H1 (cell line): ENCODE measurements around the gene MTHFS. TPM values are rescaled to one million over a fixed set of nuclear protein-coding genes. Genes with fewer than 3 reads are reported as not detected.

Experiments used
- CTCF ChIA-PET: fragments of 300-600 bp; sonication (Branson Sonifier 250); formaldehyde crosslinking; loops from one replicate; lab custom pipeline; 2021; ENCODE audit not compliant: partially characterized antibody; lab: Charles Lee
- POLR2A ChIA-PET: fragments of 300-600 bp; sonication (Branson Sonifier 250); formaldehyde crosslinking; loops from one replicate; lab custom pipeline; 2021; ENCODE audit warnings: inconsistent platforms; ENCODE audit not compliant: partially characterized antibody; lab: Charles Lee
- DNase-seq, 2 experiments: peaks; one replicate each; pipeline versions ENCODE4 v3.0.0 to v3.0.0-alpha.2; 2010 to 2022; ENCODE audit warnings: low spot score in 2 of 2, low read depth in 1 of 2, mixed read lengths in 1 of 2
- FAIRE-seq: peaks from 2 replicates; lab custom pipeline; 2011; peaks lifted over from hg19 to GRCh38; lab: Jason Lieb, UNC
- H2AFZ ChIP-seq: 2 replicates; pipeline ENCODE4 v1.8.1; 2012; ENCODE audit warnings: low read length, inconsistent platforms
- H2AK5ac ChIP-seq: 2 replicates; pipeline ENCODE4 v1.6.1; 2013; ENCODE audit warnings: low read depth, low read length
- H2BK120ac ChIP-seq: replicated peaks from 2 replicates; pipeline ENCODE3; 2013; ENCODE audit warnings: low read depth, low read length, inconsistent platforms
- H2BK12ac ChIP-seq: 2 replicates; pipeline ENCODE4 v1.6.1; 2013; ENCODE audit warnings: low read depth, low read length
- H2BK15ac ChIP-seq: 2 replicates; pipeline ENCODE4 v1.6.1; 2013; ENCODE audit warnings: low read length
- H2BK20ac ChIP-seq: 2 replicates; pipeline ENCODE4 v1.6.1; 2013; ENCODE audit warnings: low read length
- H2BK5ac ChIP-seq: 2 replicates; pipeline ENCODE4 v1.6.1; 2013; ENCODE audit warnings: low read depth, low read length
- H3K14ac ChIP-seq: 2 replicates; pipeline ENCODE4 v1.6.1; 2013; ENCODE audit warnings: inconsistent platforms; ENCODE audit not compliant: insufficient read length
- H3K18ac ChIP-seq: 2 replicates; pipeline ENCODE4 v1.6.1; 2013; ENCODE audit warnings: low read length; ENCODE audit errors: extremely low read depth
- H3K23ac ChIP-seq: 2 replicates; pipeline ENCODE4 v1.6.1; 2013; ENCODE audit warnings: inconsistent platforms; ENCODE audit not compliant: insufficient read length
- H3K23me2 ChIP-seq: 2 replicates; pipeline ENCODE4 v1.6.1; 2013; ENCODE audit warnings: low read depth, low read length
- H3K27ac ChIP-seq: 2 replicates; pipeline ENCODE4 v1.6.1; 2011; ENCODE audit warnings: low read depth, low read length, inconsistent platforms
- H3K27me3 ChIP-seq, 4 experiments: replicated peaks in 1 of 4; 1 replicate in 1 of 4; 2 replicates in 3 of 4; pipeline versions ENCODE4 v1.6.1 to v1.8.1; 2011 to 2013; ENCODE audit warnings: low read length in 3 of 4, mild to moderate bottlenecking in 3 of 4, inconsistent platforms in 2 of 4, mixed read lengths in 2 of 4, moderate library complexity in 1 of 4; ENCODE audit not compliant: control insufficient read depth in 3 of 4, insufficient read depth in 3 of 4; ENCODE audit errors: extremely low read depth in 1 of 4
- H3K36me3 ChIP-seq, 4 experiments: 2 replicates each; pipeline versions ENCODE4 v1.6.1 to v1.8.1; 2011 to 2013; ENCODE audit warnings: mild to moderate bottlenecking in 4 of 4, low read length in 3 of 4, moderate library complexity in 2 of 4, control low read depth in 1 of 4, inconsistent platforms in 1 of 4; ENCODE audit not compliant: insufficient read depth in 4 of 4, control insufficient read depth in 2 of 4
- H3K4ac ChIP-seq: replicated peaks from 2 replicates; pipeline ENCODE3; 2013; ENCODE audit warnings: low read length, low read depth, mixed read lengths, inconsistent platforms; ENCODE audit not compliant: insufficient read length
- H3K4me1 ChIP-seq, 4 experiments: replicated peaks in 1 of 4; 1 replicate in 1 of 4; 2 replicates in 3 of 4; pipeline versions ENCODE4 v1.6.1 to v1.8.1; 2011 to 2013; ENCODE audit warnings: low read length in 3 of 4, inconsistent platforms in 2 of 4, mixed read lengths in 1 of 4; ENCODE audit not compliant: insufficient read depth in 4 of 4, control insufficient read depth in 3 of 4
- H3K4me2 ChIP-seq, 2 experiments: 2 replicates each; pipeline versions ENCODE4 v1.6.1 to v1.8.1; 2011 to 2013; ENCODE audit warnings: low read depth in 2 of 2, low read length in 2 of 2, control low read depth in 1 of 2, inconsistent platforms in 1 of 2, mild to moderate bottlenecking in 1 of 2; ENCODE audit not compliant: insufficient read depth in 1 of 2
- H3K4me3 ChIP-seq, 4 experiments: fragments of 200-600, 300-600 bp in 1 of 4; sonication (generic), shearing (Covaris generic), sonication (Bioruptor Twin) in 1 of 4; 2 replicates each; pipeline versions ENCODE4 v1.5.1 to v1.8.1; 2011 to 2016; ENCODE audit warnings: low read length in 4 of 4, low read depth in 3 of 4, control low read depth in 2 of 4, inconsistent platforms in 2 of 4, mild to moderate bottlenecking in 2 of 4, mixed read lengths in 1 of 4, moderate library complexity in 1 of 4; ENCODE audit not compliant: insufficient read depth in 2 of 4; ENCODE audit errors: extremely low read depth in 1 of 4
- H3K56ac ChIP-seq: replicated peaks from 2 replicates; pipeline ENCODE3; 2013; ENCODE audit warnings: low read depth, mild to moderate bottlenecking, mixed read lengths, low read length, inconsistent platforms; ENCODE audit not compliant: insufficient read length
- H3K79me1 ChIP-seq: 2 replicates; pipeline ENCODE4 v1.6.1; 2013; ENCODE audit warnings: low read depth, low read length, control low read depth
- H3K79me2 ChIP-seq, 2 experiments: 2 replicates each; pipeline versions ENCODE4 v1.6.1 to v1.8.1; 2012 to 2013; ENCODE audit warnings: low read length in 2 of 2, mild to moderate bottlenecking in 2 of 2, inconsistent platforms in 1 of 2; ENCODE audit not compliant: insufficient read depth in 2 of 2, control insufficient read depth in 1 of 2
- H3K9ac ChIP-seq, 4 experiments: replicated peaks in 1 of 4; 1 replicate in 1 of 4; 2 replicates in 3 of 4; pipeline versions ENCODE4 v1.6.1 to v1.8.1; 2011 to 2013; ENCODE audit warnings: low read depth in 3 of 4, low read length in 3 of 4, control low read depth in 2 of 4, mild to moderate bottlenecking in 2 of 4, moderate library complexity in 2 of 4, inconsistent platforms in 1 of 4; ENCODE audit errors: extremely low read depth in 1 of 4
- H3K9me3 ChIP-seq, 2 experiments: 2 replicates each; pipeline versions ENCODE4 v1.6.1 to v1.8.1; 2012 to 2013; ENCODE audit warnings: mild to moderate bottlenecking in 2 of 2, moderate library complexity in 2 of 2, control low read depth in 1 of 2, inconsistent platforms in 1 of 2, low read depth in 1 of 2, low read length in 1 of 2, mixed read lengths in 1 of 2; ENCODE audit not compliant: insufficient read depth in 2 of 2
- H4K20me1 ChIP-seq, 2 experiments: replicated peaks in 1 of 2; 2 replicates each; pipeline versions ENCODE3 to v1.8.1; 2011 to 2013; ENCODE audit warnings: inconsistent platforms in 2 of 2, low read length in 2 of 2, mild to moderate bottlenecking in 1 of 2; ENCODE audit not compliant: insufficient read depth in 2 of 2, control insufficient read depth in 1 of 2
- H4K5ac ChIP-seq: 2 replicates; pipeline ENCODE4 v1.6.1; 2013; ENCODE audit warnings: low read length, low read depth, mixed read lengths, inconsistent platforms; ENCODE audit not compliant: insufficient read length
- H4K8ac ChIP-seq: 2 replicates; pipeline ENCODE4 v1.8.0; 2013; ENCODE audit warnings: mild to moderate bottlenecking, moderate library complexity, low read length, inconsistent platforms; ENCODE audit not compliant: insufficient read depth; ENCODE audit errors: extremely low read depth
- H4K91ac ChIP-seq: replicated peaks from 2 replicates; pipeline ENCODE3; 2013; ENCODE audit warnings: low read length, mixed read lengths, inconsistent platforms; ENCODE audit not compliant: insufficient read length
- HDAC6 ChIP-seq: IDR thresholded peaks from one replicate; pipeline ENCODE4 v1.7.1; 2012; ENCODE audit warnings: low read depth, mild to moderate bottlenecking, inconsistent platforms, low read length, moderate library complexity
- POLR2AphosphoS5 ChIP-seq: IDR thresholded peaks from 2 replicates; pipeline ENCODE4 v1.6.1; 2011; ENCODE audit warnings: low read depth, low read length
- WGBS, 2 experiments: shearing (Covaris generic) in 1 of 2; methylation state at CpG; one replicate each; pipeline versions ENCODE4 v1.1.6 to v1.1.7; 2013 to 2015; ENCODE audit warnings: low lambda C conversion rate in 2 of 2, mixed read lengths in 2 of 2, inconsistent platforms in 1 of 2, low coverage in 1 of 2, missing lambda C conversion rate in 1 of 2; ENCODE audit not compliant: insufficient replicate concordance in 2 of 2, insufficient coverage in 1 of 2, insufficient read length in 1 of 2; ENCODE audit errors: extremely low coverage in 1 of 2, missing lambda C conversion rate in 1 of 2; 5-methylcytosine and 5-hydroxymethylcytosine counted together
- polyA plus RNA-seq, 7 experiments: library from polyadenylated mRNA; depleted of rRNA in 3 of 7; stranded (reverse) in 5 of 7; unstranded in 2 of 7; fragments of >200 nt in 5 of 7; fragments of 200-250 nt in 2 of 7; gene quantifications; 1 replicate in 5 of 7; 2 replicates in 1 of 7; 4 replicates in 1 of 7; pipeline versions ENCODE4 v1.2.1 to v1.2.3, GENCODE V29; 2011 to 2013; ENCODE audit warnings: missing spikeins in 2 of 7, mixed read lengths in 2 of 7
- total RNA-seq: library from RNA; stranded (reverse); fragmentation: NEBNext Ultra II Directional; extraction: Animal tissue kit (Norgen Biotek cat#: 25700); gene quantifications from 2 replicates; pipeline ENCODE4 v1.2.1, GENCODE V29; 2021

The MTHFS gene
- total and polyA plus RNA-seq, 2 of the 8 experiments (the other 6 are each of a cell fraction or from before 2014, with no cell fraction given) = 27.3 to 37.2 TPM

- Histone ChIP-seq H3K4me1 (no peaks in the 10 kb centered on the region), H3K27ac (no peak overlapping the region), H4K5ac (no peak overlapping the region), H4K20me1 (no peaks in the 10 kb centered on the region), H2BK20ac (no peak overlapping the region), H3K18ac (no peak overlapping the region), H3K4me3 (no peak overlapping the region), H3K56ac (no peak overlapping the region), H3K36me3 (0 out of 8 replicates have a peak, but pooled peaks cover 0 to 2% (median 0%) of the 10 kb centered on the region in 4 experiments), H3K23ac (no peak overlapping the region), H3K14ac (no peak overlapping the region), H2AFZ (no peak overlapping the region), H4K91ac (no peak overlapping the region), H2BK12ac (no peak overlapping the region), H4K8ac (no peak overlapping the region), H3K9ac (no peak overlapping the region), H3K23me2 (no peaks in the 10 kb centered on the region), H3K79me1 (no peaks in the 10 kb centered on the region; the same call in 1 of the 2 replicates), H3K4me2 (no peak overlapping the region), H2BK15ac (no peak overlapping the region), H3K27me3 (no peaks in the 10 kb centered on the region), H3K4ac (no peak overlapping the region), H2AK5ac (no peak overlapping the region), H3K9me3 (no peaks in the 10 kb centered on the region), H3K79me2 (0 out of 4 replicates have a peak, but pooled peaks cover 0 to 8% of the 10 kb centered on the region in 2 experiments), H2BK120ac (no peak overlapping the region), H2BK5ac (no peak overlapping the region)
- FAIRE-seq (no peak), DNase-seq (no peak)
- ChIA-PET CTCF (interaction anchor here (2.9 kb wide), 1 partner anchor 12 kb away, joined by 10 read pairs; no protein-coding TSS in a partner anchor), POLR2A (no interaction called here)
- 81% methylated on average over 1 of the region's 1 CpG; no CpG with 5 or more reads in 1 of the 2 experiments for whole genome bisulfite sequencing, 2 experiments
- TF ChIP-seq HDAC6 (no peak), POLR2AphosphoS5 (no peak)
These were observed 34.6 kb downstream of the MTHFS start for GRCh38 chr15:79862191-79862590.
